Gastrocnemius medialis (tissue), 4 donors: Measurements from ENCODE around the gene SIRPA.

Experiments
- POLR2A ChIP-seq, 2 donors: fragments of 450-650 bp; IDR thresholded peaks; one replicate each; pipeline ENCODE4 v1.6.1; 2017; ENCODE audit warnings: antibody characterized with exemption in 2 of 2, mild to moderate bottlenecking in 2 of 2, moderate library complexity in 2 of 2
- TF ChIP-seq, protein P1 (sequence below), 5 experiments: fragments of 450-650 bp in 3 of 5; fragments of 200-600 bp in 2 of 5; sonication (generic) in 2 of 5; IDR thresholded peaks in 4 of 5; conservative IDR thresholded peaks in 1 of 5; 1 replicate in 4 of 5; 2 replicates in 1 of 5; pipeline ENCODE4 v1.5.1; 2016 to 2019; ENCODE audit warnings: antibody characterized with exemption in 5 of 5, mild to moderate bottlenecking in 3 of 5, moderate library complexity in 3 of 5

DNA sequence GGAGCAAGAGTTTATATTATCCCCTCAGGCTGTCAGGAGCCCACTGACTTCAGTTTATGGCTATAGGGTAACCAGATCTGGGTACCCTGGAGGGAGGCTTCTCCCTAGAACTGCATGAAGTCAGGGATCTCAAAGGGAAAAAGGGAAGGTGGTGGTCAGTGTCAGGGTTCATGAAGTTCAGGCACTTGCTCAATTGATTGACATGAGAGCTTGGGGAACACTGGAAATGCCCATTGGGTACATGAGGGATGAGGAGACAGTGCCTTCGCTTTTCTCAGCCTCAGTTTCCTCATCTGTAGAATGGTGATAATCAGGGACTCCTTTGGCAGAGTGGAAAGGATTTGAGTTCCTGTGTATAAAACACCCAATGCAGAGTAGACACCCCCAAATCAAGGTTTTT, 22.6 kb downstream of the SIRPA start:
- TF ChIP-seq, protein P1, sequence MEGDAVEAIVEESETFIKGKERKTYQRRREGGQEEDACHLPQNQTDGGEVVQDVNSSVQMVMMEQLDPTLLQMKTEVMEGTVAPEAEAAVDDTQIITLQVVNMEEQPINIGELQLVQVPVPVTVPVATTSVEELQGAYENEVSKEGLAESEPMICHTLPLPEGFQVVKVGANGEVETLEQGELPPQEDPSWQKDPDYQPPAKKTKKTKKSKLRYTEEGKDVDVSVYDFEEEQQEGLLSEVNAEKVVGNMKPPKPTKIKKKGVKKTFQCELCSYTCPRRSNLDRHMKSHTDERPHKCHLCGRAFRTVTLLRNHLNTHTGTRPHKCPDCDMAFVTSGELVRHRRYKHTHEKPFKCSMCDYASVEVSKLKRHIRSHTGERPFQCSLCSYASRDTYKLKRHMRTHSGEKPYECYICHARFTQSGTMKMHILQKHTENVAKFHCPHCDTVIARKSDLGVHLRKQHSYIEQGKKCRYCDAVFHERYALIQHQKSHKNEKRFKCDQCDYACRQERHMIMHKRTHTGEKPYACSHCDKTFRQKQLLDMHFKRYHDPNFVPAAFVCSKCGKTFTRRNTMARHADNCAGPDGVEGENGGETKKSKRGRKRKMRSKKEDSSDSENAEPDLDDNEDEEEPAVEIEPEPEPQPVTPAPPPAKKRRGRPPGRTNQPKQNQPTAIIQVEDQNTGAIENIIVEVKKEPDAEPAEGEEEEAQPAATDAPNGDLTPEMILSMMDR (IDR thresholded peaks at IDR 0.05 in 4 of 5, conservative IDR thresholded peaks at IDR 0.05 in 1 of 5): no peak
- no peak for TF ChIP-seq POLR2A (IDR thresholded peaks at IDR 0.05)
